Neural progenitor cell (in vitro differentiated cells): ENCODE measurements around the gene ZNF540. TPM values are rescaled to one million over a fixed set of nuclear protein-coding genes. Genes with fewer than 3 reads are reported as not detected.
A peak's percentile ranks its signal among the peaks of the same experiment; 100 is the strongest.
"Not testable (repeated sequence)": the region's sequence is repeated elsewhere in the genome, so short reads cannot be mapped to it uniquely, and the experiment has no call there.

Experiments
- DNase-seq: peaks from one replicate; pipeline ENCODE4 v3.0.0-alpha.2; 2016; ENCODE audit warnings: low spot score
- H2AFZ ChIP-seq: fragments of 200-600 bp; sonication (generic); replicated peaks from 2 replicates; pipeline ENCODE4 v1.6.1; 2016; ENCODE audit warnings: antibody characterized with exemption
- H3F3A ChIP-seq: fragments of 200-600 bp; sonication (generic); 2 replicates; pipeline ENCODE4 v1.6.1; 2016; ENCODE audit warnings: antibody characterized with exemption, low read depth
- H3K27ac ChIP-seq: fragments of 200-600 bp; sonication (generic); 2 replicates; pipeline ENCODE4 v1.5.1; 2016; ENCODE audit warnings: mild to moderate bottlenecking
- H3K27me3 ChIP-seq: fragments of 200-600 bp; sonication (generic); 2 replicates; pipeline ENCODE4 v1.6.1; 2016; ENCODE audit warnings: mild to moderate bottlenecking, moderate library complexity
- H3K36me3 ChIP-seq: fragments of 200-600 bp; sonication (generic); 2 replicates; pipeline ENCODE4 v1.5.1; 2016
- H3K4me1 ChIP-seq: fragments of 200-600 bp; sonication (generic); 2 replicates; pipeline ENCODE4 v1.6.1; 2016; ENCODE audit warnings: mixed run types
- H3K4me2 ChIP-seq: fragments of 200-600 bp; sonication (generic); 2 replicates; pipeline ENCODE4 v1.6.1; 2016
- H3K4me3 ChIP-seq: fragments of 200-600 bp; sonication (generic); 2 replicates; pipeline ENCODE4 v1.5.1; 2016
- H3K79me2 ChIP-seq: fragments of 200-600 bp; sonication (generic); 2 replicates; pipeline ENCODE4 v1.6.1; 2016; ENCODE audit warnings: low read depth
- H3K9ac ChIP-seq: fragments of 200-600 bp; sonication (generic); 2 replicates; pipeline ENCODE4 v1.6.1; 2016
- H3K9me3 ChIP-seq: fragments of 200-600 bp; sonication (generic); 2 replicates; pipeline ENCODE4 v1.5.1; 2016; ENCODE audit warnings: low read depth
- H4K20me1 ChIP-seq: fragments of 200-600 bp; sonication (generic); 2 replicates; pipeline ENCODE4 v1.6.1; 2016; ENCODE audit warnings: low read depth
- H3K27ac Mint-ChIP-seq: 3 replicates; pipeline ENCODE4 v1.8.0; 2021; ENCODE audit warnings: mixed read lengths
- H3K27me3 Mint-ChIP-seq: 2 replicates; pipeline ENCODE4 v1.8.0; 2022; ENCODE audit warnings: low read depth, mild to moderate bottlenecking, inconsistent platforms, moderate library complexity, mixed read lengths; ENCODE audit not compliant: insufficient read depth
- H3K36me3 Mint-ChIP-seq: 3 replicates; pipeline ENCODE4 v1.8.0; 2021; ENCODE audit warnings: mixed read lengths
- H3K4me1 Mint-ChIP-seq: 3 replicates; pipeline ENCODE4 v1.8.0; 2021; ENCODE audit warnings: mixed read lengths
- H3K4me3 Mint-ChIP-seq: 3 replicates; pipeline ENCODE4 v1.8.0; 2021; ENCODE audit warnings: mild to moderate bottlenecking, moderate library complexity, mixed read lengths
- H3K9me3 Mint-ChIP-seq: 3 replicates; pipeline ENCODE4 v1.8.0; 2020; ENCODE audit warnings: mixed read lengths
- EZH2 ChIP-seq: fragments of 200-600 bp; sonication (generic); IDR thresholded peaks from 2 replicates; pipeline ENCODE4 v1.6.1; 2017; ENCODE audit warnings: antibody characterized with exemption, mild to moderate bottlenecking, moderate library complexity
- EZH2phosphoT487 ChIP-seq: fragments of 200-600 bp; sonication (generic); IDR thresholded peaks from 2 replicates; pipeline ENCODE4 v1.6.1; 2017; ENCODE audit warnings: antibody characterized with exemption
- total RNA-seq: library from RNA; depleted of rRNA; stranded (reverse); fragments of >200 nt; gene quantifications from 2 replicates; pipeline ENCODE4 v1.2.3, GENCODE V29; 2015; ENCODE audit warnings: low replicate concordance
- TF ChIP-seq, protein P1 (sequence below): fragments of 200-600 bp; sonication (generic); IDR thresholded peaks from 2 replicates; pipeline ENCODE4 v1.5.1; 2017; ENCODE audit warnings: antibody characterized with exemption, mild to moderate bottlenecking

ZNF540 gene
- total RNA-seq, 1 donor from 2014 or later, result 0.11 TPM

DNA sequence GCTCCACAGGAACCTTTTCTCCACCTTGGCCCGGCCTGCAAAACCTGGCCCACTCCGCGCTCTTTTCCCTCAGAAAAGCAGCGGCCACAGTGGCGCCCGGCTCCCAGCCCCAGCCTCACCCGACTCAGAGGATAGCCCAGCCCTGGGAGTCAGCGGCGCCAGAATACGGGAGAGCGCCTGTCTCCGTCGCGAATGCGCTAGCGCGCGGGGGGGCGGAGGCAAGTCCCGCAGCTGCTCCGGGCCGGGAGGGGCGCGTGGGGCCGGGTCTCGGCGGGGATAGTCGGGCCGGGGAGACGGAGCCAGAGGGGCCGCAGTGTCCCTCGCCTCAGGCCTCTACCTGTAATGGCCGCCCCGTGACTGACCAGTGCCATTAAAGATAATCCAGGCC, 60.6 kb downstream of the ZNF540 start, which contains the start of gene ZFP30:
TSS of gene ZFP30 (minus strand) at position 165 of the 388 bp plus-strand sequence. CDS start 7,643 bp downstream, outside the sequence.
- peaks cover 24% of the 10 kb centered on the region for H3K36me3 Mint-ChIP-seq
- peak within 1 kb of the TSS; percentile 77 for H2AFZ ChIP-seq
- peak; percentile 93 for DNase-seq
- peak within 1 kb of the TSS; percentile 47 for H3K9ac ChIP-seq
- TF ChIP-seq EZH2phosphoT487, result no peak
- no peak for TF ChIP-seq EZH2
- TF ChIP-seq, protein P1, sequence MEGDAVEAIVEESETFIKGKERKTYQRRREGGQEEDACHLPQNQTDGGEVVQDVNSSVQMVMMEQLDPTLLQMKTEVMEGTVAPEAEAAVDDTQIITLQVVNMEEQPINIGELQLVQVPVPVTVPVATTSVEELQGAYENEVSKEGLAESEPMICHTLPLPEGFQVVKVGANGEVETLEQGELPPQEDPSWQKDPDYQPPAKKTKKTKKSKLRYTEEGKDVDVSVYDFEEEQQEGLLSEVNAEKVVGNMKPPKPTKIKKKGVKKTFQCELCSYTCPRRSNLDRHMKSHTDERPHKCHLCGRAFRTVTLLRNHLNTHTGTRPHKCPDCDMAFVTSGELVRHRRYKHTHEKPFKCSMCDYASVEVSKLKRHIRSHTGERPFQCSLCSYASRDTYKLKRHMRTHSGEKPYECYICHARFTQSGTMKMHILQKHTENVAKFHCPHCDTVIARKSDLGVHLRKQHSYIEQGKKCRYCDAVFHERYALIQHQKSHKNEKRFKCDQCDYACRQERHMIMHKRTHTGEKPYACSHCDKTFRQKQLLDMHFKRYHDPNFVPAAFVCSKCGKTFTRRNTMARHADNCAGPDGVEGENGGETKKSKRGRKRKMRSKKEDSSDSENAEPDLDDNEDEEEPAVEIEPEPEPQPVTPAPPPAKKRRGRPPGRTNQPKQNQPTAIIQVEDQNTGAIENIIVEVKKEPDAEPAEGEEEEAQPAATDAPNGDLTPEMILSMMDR, result no peak
- peak within 1 kb of the TSS; percentile 62 for H3K27ac ChIP-seq
- peak within 1 kb of the TSS; percentile 79 for H3K4me2 ChIP-seq
- H3K4me1 Mint-ChIP-seq, result peaks cover 11% of the 10 kb centered on the region
- peaks cover 3% of the 10 kb centered on the region for H3K9me3 ChIP-seq
- H3K36me3 ChIP-seq, result no peaks in the 10 kb centered on the region
- H3K4me1 ChIP-seq, result peaks cover 15% of the 10 kb centered on the region
- H3K9me3 Mint-ChIP-seq, result peaks cover 52% of the 10 kb centered on the region
- H3K4me3 Mint-ChIP-seq, result peak within 1 kb of the TSS; percentile 89
- H3K27me3 Mint-ChIP-seq, result peaks cover 4% of the 10 kb centered on the region
- H3K27ac Mint-ChIP-seq, result peak within 1 kb of the TSS; percentile 69
- H3K4me3 ChIP-seq, result peak within 1 kb of the TSS; percentile 68
- peaks cover 48% of the 10 kb centered on the region for H3K79me2 ChIP-seq
- peaks cover 3% of the 10 kb centered on the region for H4K20me1 ChIP-seq
- no peaks in the 10 kb centered on the region for H3K27me3 ChIP-seq
- H3F3A ChIP-seq, result peaks cover 32% of the 10 kb centered on the region

DNA sequence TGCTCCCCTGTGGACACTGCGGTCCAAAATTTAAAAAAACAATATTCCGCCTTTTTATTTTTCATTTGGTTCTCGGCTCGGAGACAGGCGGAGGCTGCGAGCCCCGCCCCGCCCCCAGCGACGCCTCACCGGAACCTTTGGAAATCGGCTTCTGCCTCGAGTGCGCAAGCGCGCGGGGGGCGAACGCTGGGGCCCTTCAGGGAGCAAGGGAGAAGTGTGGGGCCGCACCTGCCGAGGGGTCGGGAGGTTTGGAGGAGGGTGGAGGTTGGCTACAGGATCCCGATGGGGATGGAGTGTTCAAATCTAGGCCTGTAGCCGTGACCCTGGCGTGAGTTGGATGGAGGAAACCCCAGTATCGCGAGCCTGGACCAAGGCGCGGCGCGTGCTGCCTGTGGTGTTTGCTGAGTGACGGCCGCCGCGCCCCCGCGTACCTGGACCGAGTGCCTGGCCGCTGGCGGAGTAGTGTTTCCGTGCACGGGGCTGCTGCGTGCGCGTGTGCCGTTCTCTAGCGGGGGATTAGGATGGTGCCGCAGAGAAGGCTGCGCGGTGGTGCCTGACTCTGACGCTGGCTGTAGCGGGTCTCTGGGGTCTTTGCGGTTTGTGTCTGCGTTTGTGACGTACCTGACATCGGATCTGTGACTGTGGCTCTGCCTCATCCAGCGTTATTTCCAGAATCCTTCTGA, 61.2 kb downstream of the ZNF540 start:
- H3K4me3 Mint-ChIP-seq, result peak overlapping the region; percentile 89
- H3K9ac ChIP-seq, result peak overlapping the region; percentile 47

DNA sequence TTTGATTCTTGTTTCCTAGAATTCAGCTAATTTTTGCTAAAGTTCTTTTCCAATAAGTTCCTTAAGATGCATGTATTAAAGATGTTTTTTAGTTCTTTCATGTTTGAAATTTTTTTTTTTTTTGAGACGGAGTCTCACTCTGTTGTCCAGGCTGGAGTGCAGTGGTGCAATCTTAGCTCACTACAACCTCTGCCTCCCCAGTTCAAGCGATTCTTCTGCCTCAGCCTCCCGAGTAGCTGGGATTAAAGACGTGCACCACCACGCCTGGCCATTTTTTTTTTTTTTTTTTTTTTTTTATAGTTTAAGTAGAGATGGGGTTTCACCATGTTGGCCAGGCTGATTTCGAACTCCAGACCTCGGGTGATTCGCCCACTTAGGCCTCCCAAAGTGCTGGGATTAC, 62.5 kb downstream of the ZNF540 start:
- Mint-ChIP-seq H3K9me3 (peaks cover 50% of the 10 kb centered on the region), H3K36me3 (peaks cover 20% of the 10 kb centered on the region), H3K4me1 (peaks cover 11% of the 10 kb centered on the region), H3K4me3 (peak overlapping the region; percentile 89)
- H3K36me3 ChIP-seq, H4K20me1 ChIP-seq, H3K9ac ChIP-seq, DNase-seq, H3K27ac ChIP-seq, H3K9me3 ChIP-seq, H3K27me3 Mint-ChIP-seq, H3K4me3 ChIP-seq, H2AFZ ChIP-seq, H3K27ac Mint-ChIP-seq, H3K27me3 ChIP-seq: not testable (repeated sequence)
- H3F3A ChIP-seq, result peaks cover 32% of the 10 kb centered on the region
- H3K4me1 ChIP-seq, result peaks cover 15% of the 10 kb centered on the region
- H3K79me2 ChIP-seq, result peaks cover 29% of the 10 kb centered on the region
- peak overlapping the region; percentile 79 for H3K4me2 ChIP-seq

More for the DNA sequence above, 61.2 kb downstream of the ZNF540 start:
- H3K27ac ChIP-seq, result peak overlapping the region; percentile 62
- peak overlapping the region; percentile 79 for H3K4me2 ChIP-seq
- Mint-ChIP-seq H3K4me1 (peaks cover 11% of the 10 kb centered on the region), H3K9me3 (peaks cover 52% of the 10 kb centered on the region), H3K27ac (peak overlapping the region; percentile 69), H3K27me3 (peaks cover 4% of the 10 kb centered on the region), H3K36me3 (peaks cover 23% of the 10 kb centered on the region)
- H3K36me3 ChIP-seq, result no peaks in the 10 kb centered on the region
- peaks cover 3% of the 10 kb centered on the region for H3K9me3 ChIP-seq
- peak overlapping the region; percentile 68 for H3K4me3 ChIP-seq
- peaks cover 32% of the 10 kb centered on the region for H3F3A ChIP-seq
- no peaks in the 10 kb centered on the region for H3K27me3 ChIP-seq
- TF ChIP-seq EZH2 (no peak), EZH2phosphoT487 (no peak)
- TF ChIP-seq, protein P1, result no peak
- peaks cover 43% of the 10 kb centered on the region for H3K79me2 ChIP-seq
- H3K4me1 ChIP-seq, result peaks cover 15% of the 10 kb centered on the region
- peak overlapping the region; percentile 77 for H2AFZ ChIP-seq
- peaks cover 3% of the 10 kb centered on the region for H4K20me1 ChIP-seq
- DNase-seq, result peak; percentile 92

Other genes with a start within 250 kb of the ZNF540 start
- gene ZNF527, start 223.8 kb upstream of the ZNF540 start, total RNA-seq, result 7.1 and 8.6 TPM in 2 replicates
- gene ZNF569, start 127.4 kb upstream of the ZNF540 start, total RNA-seq, result 27.3 and 31.6 TPM in 2 replicates
- 9.1 and 30.9 TPM in 2 replicates for gene ZNF570, start 125.5 kb upstream of the ZNF540 start, total RNA-seq
- gene ZNF793, start 87.9 kb upstream of the ZNF540 start, total RNA-seq, result 13.5 and 17.3 TPM in 2 replicates
- 7.9 and 8.0 TPM in 2 replicates for gene ZNF571, start 84 bp upstream of the ZNF540 start, total RNA-seq
- 32.0 and 39.6 TPM in 2 replicates for gene ZFP30, start 60.6 kb downstream of the ZNF540 start, total RNA-seq
- gene ZNF607, start 124.9 kb downstream of the ZNF540 start, total RNA-seq, result 15.9 and 19.6 TPM in 2 replicates
- gene ZNF573, start 184.7 kb downstream of the ZNF540 start, total RNA-seq, result 12.4 and 14.2 TPM in 2 replicates